A549 (cell line): ENCODE data around the gene PCBP3. TPM values are rescaled to one million over a fixed set of nuclear protein-coding genes. Genes with fewer than 3 reads are reported as not detected.

ENCODE experiments used
- ATAC-seq, 2 experiments: fragments of 200-7000 bp in 1 of 2; fragments of >200 bp in 1 of 2; cut with Nextera tagmentation in 1 of 2; cut with Tn5 transposase in 1 of 2; 3 replicates each; pipeline versions ENCODE4 v1.8.0 to v1.9.1; 2018 to 2020; ENCODE audit warnings: mild to moderate bottlenecking in 1 of 2, moderate library complexity in 1 of 2
- CTCF ChIA-PET: fragments of 300-600 bp; sonication (Branson Sonifier 250); formaldehyde crosslinking; extraction: SDS; loops from one replicate; lab custom pipeline; 2021; ENCODE audit warnings: antibody characterized with exemption, inconsistent platforms; lab: Yijun Ruan, JAX
- POLR2A ChIA-PET: fragments of 350-600 bp; formaldehyde crosslinking; extraction: SDS; loops from one replicate; lab custom pipeline; 2021; ENCODE audit warnings: antibody characterized with exemption, inconsistent platforms; lab: Yijun Ruan, JAX
- DNase-seq, 2 experiments: peaks; one replicate each; pipeline versions ENCODE4 v3.0.0 to v3.0.0-alpha.2; 2011 to 2016; ENCODE audit warnings: low read depth in 1 of 2, low spot score in 1 of 2
- FAIRE-seq: peaks from 2 replicates; lab custom pipeline; 2011; peaks lifted over from hg19 to GRCh38; lab: Jason Lieb, UNC
- H3K27ac ChIP-seq, 2 experiments: fragments of >200 bp; sonication (Bioruptor Twin); formaldehyde crosslinking; 3 replicates each; pipeline ENCODE4 v1.5.1; 2016 to 2017
- H3K4me1 ChIP-seq: fragments of >200 bp; sonication (Bioruptor Twin); formaldehyde crosslinking; 3 replicates; pipeline ENCODE4 v1.6.1; 2016
- H3K4me2 ChIP-seq: fragments of >200 bp; sonication (Bioruptor Twin); formaldehyde crosslinking; 3 replicates; pipeline ENCODE4 v1.6.1; 2016
- H3K4me3 ChIP-seq: fragments of >200 bp; sonication (Bioruptor Twin); formaldehyde crosslinking; 3 replicates; pipeline ENCODE4 v1.5.1; 2016
- H3K9me3 ChIP-seq: fragments of >200 bp; sonication (Bioruptor Twin); formaldehyde crosslinking; 3 replicates; pipeline ENCODE4 v1.6.1; 2016
- BHLHE40 ChIP-seq: IDR thresholded peaks from 2 replicates; pipeline ENCODE4 v1.6.1; 2012; ENCODE audit warnings: low read depth, low read length, inconsistent platforms
- CEBPB ChIP-seq, 2 experiments: fragments of >200 bp in 1 of 2; sonication (Bioruptor Twin) in 1 of 2; formaldehyde crosslinking in 1 of 2; IDR thresholded peaks; 2 replicates each; pipeline ENCODE4 v1.6.1; 2012 to 2016
- EHF ChIP-seq: fragments of 250-450 bp; sonication (Bioruptor Pico); IDR thresholded peaks from 2 replicates; pipeline ENCODE4 v1.5.0; 2020; ENCODE audit warnings: mild to moderate bottlenecking
- EP300 ChIP-seq, 2 experiments: fragments of >200 bp; sonication (Bioruptor Twin); formaldehyde crosslinking; IDR thresholded peaks; 2 replicates in 1 of 2; 3 replicates in 1 of 2; pipeline ENCODE4 v1.6.1; 2016 to 2017
- ESRRA ChIP-seq: fragments of 150-350 bp; IDR thresholded peaks from 2 replicates; pipeline ENCODE4 v1.6.1; 2014; ENCODE audit warnings: mild to moderate bottlenecking, low read length, borderline replicate concordance
- FOSB ChIP-seq: fragments of 250-450 bp; sonication (Bioruptor Pico); IDR thresholded peaks from 2 replicates; pipeline ENCODE4 v1.5.0; 2020; ENCODE audit warnings: mild to moderate bottlenecking, moderate library complexity
- GATA3 ChIP-seq: IDR thresholded peaks from 2 replicates; pipeline ENCODE4 v1.6.1; 2012; ENCODE audit warnings: borderline replicate concordance
- KDM1A ChIP-seq: fragments of 200-600 bp; sonication (generic); IDR thresholded peaks from 2 replicates; pipeline ENCODE4 v1.6.1; 2016; ENCODE audit warnings: low read depth, mild to moderate bottlenecking
- MAZ ChIP-seq: fragments of 150-350 bp; IDR thresholded peaks from 2 replicates; pipeline ENCODE4 v1.6.1; 2014; ENCODE audit warnings: antibody characterized with exemption, low read depth, low read length, borderline replicate concordance
- MYC ChIP-seq: IDR thresholded peaks from 2 replicates; pipeline ENCODE4 v1.6.1; 2012; ENCODE audit warnings: mild to moderate bottlenecking, inconsistent platforms, low read length, improper control_type of control experiment, borderline replicate concordance
- NR3C1 ChIP-seq: fragments of >200 bp; sonication (Bioruptor Twin); formaldehyde crosslinking; IDR thresholded peaks from 3 replicates; pipeline ENCODE4 v1.6.1; 2017
- RARB ChIP-seq: fragments of 250-450 bp; sonication (Bioruptor Pico); IDR thresholded peaks from 2 replicates; pipeline ENCODE4 v1.8.0; 2021; ENCODE audit warnings: mild to moderate bottlenecking, moderate library complexity
- TFCP2L1 ChIP-seq: fragments of 250-450 bp; sonication (Bioruptor Pico); IDR thresholded peaks from 2 replicates; pipeline ENCODE4 v1.5.0; 2021; ENCODE audit warnings: mild to moderate bottlenecking
- ZFP36 ChIP-seq: fragments of 450-650 bp; IDR thresholded peaks from 2 replicates; pipeline ENCODE4 v1.6.1; 2014; ENCODE audit warnings: borderline replicate concordance; ENCODE audit not compliant: partially characterized antibody
- ZNF302 ChIP-seq: fragments of 250-450 bp; sonication (Bioruptor Pico); IDR thresholded peaks from 2 replicates; pipeline ENCODE4 v1.9.0; 2021; ENCODE audit warnings: inconsistent platforms, mild to moderate bottlenecking, moderate library complexity
- ZSCAN20 ChIP-seq: fragments of 250-450 bp; sonication (Bioruptor Pico); IDR thresholded peaks from 2 replicates; pipeline ENCODE4 v1.8.0; 2022; ENCODE audit warnings: mild to moderate bottlenecking, moderate library complexity
- WGBS: methylation state at CpG from one replicate; pipeline ENCODE4 v1.1.6; 2017; ENCODE audit errors: missing lambda C conversion rate; 5-methylcytosine and 5-hydroxymethylcytosine counted together
- polyA plus RNA-seq, 4 experiments: library from polyadenylated mRNA; depleted of rRNA in 3 of 4; stranded (reverse); fragments of >200 nt; fragmentation: RNase III in 1 of 4; extraction: RNeasy Plus Mini Kit Qiagen cat#74134 plus additional on column Dnase treatment in 1 of 4; gene quantifications; 2 replicates in 3 of 4; 3 replicates in 1 of 4; pipeline ENCODE4 v1.2.3, GENCODE V29; 2011 to 2017
- TF ChIP-seq, protein P1 (sequence below): IDR thresholded peaks from 2 replicates; pipeline ENCODE4 v1.6.1; 2012

The PCBP3 gene
- polyA plus RNA-seq, 2 of the 4 experiments (the other 2 are of a cell fraction): 0.30 to 0.34 TPM

- H3K4me1 ChIP-seq: no peaks in the 10 kb centered on the region
- no peak for DNase-seq
- ChIA-PET POLR2A (no interaction called here), CTCF (no interaction called here)
- H3K4me3 ChIP-seq: no peak overlapping the region
- no peak overlapping the region for H3K27ac ChIP-seq
- H3K9me3 ChIP-seq: no peaks in the 10 kb centered on the region
- no peak overlapping the region for H3K4me2 ChIP-seq
- 52% methylated on average over 5 of the region's 16 CpGs for WGBS
- no peak for FAIRE-seq
- ATAC-seq: no peak
- TF ChIP-seq NR3C1 (no peak), EP300 (IDR thresholded peaks at IDR 0.05) (no peak), ESRRA (no peak), FOSB (CRISPR knock-in tag) (no peak), KDM1A (no peak), ZSCAN20 (no peak), MYC (no peak), TFCP2L1 (CRISPR knock-in tag) (no peak), ZFP36 (no peak), ZNF302 (no peak)
- TF ChIP-seq, protein P1, sequence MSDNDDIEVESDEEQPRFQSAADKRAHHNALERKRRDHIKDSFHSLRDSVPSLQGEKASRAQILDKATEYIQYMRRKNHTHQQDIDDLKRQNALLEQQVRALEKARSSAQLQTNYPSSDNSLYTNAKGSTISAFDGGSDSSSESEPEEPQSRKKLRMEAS: no peak
These were observed 183.3 kb downstream of the PCBP3 start for GRCh38 chr21:45826676-45827301.

DNA sequence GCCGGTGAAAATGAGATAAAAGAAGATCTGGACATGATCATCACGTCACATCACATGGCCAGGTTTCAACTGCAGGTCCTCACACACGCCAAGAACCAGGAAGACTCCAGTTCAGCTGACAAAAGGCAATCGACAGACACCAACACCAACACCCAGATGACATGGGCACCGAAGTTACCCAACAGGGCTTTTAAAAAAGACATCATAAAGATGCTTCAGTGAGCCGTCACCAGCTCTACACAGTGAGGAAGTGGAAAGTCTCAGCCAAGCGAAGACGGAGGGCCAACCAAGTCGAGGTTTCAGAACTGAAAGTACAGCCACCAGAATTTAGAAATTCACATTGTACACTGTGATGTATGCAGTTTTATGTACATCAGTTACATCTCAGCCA, 183.8 kb downstream of the PCBP3 start:
- H3K27ac ChIP-seq: no peak overlapping the region
- FAIRE-seq: no peak
- H3K4me3 ChIP-seq: no peak overlapping the region
- no peak for DNase-seq
- no peaks in the 10 kb centered on the region for H3K9me3 ChIP-seq
- no peak for ATAC-seq
- H3K4me2 ChIP-seq: no peak overlapping the region
- 41% methylated on average over 9 of the region's 9 CpGs for WGBS
- TF ChIP-seq ZSCAN20 (no peak), MAZ (no peak), CEBPB (IDR thresholded peaks at IDR 0.05) (no peak), NR3C1 (no peak)
- TF ChIP-seq, protein P1: no peak
- TF ChIP-seq, all 56 proteins: peak for 0
- CTCF ChIA-PET: interaction anchor here (1.0 kb wide), 1 partner anchor 271 kb away, joined by 3 read pairs; no protein-coding TSS in a partner anchor
- H3K4me1 ChIP-seq: no peaks in the 10 kb centered on the region
- POLR2A ChIA-PET: no interaction called here

- Histone ChIP-seq H3K27ac (no peak overlapping the region), H3K4me1 (no peaks in the 10 kb centered on the region), H3K4me2 (no peak overlapping the region), H3K9me3 (no peaks in the 10 kb centered on the region), H3K4me3 (no peak overlapping the region)
- no peak for TF ChIP-seq CEBPB (IDR thresholded peaks at IDR 0.05)
- no peak for TF ChIP-seq BHLHE40
- TF ChIP-seq EHF (CRISPR knock-in tag): no peak
- no peak for TF ChIP-seq GATA3
- no peak for TF ChIP-seq RARB (CRISPR knock-in tag)
- CTCF ChIA-PET: interaction anchor here (1.0 kb wide), 1 partner anchor 272 kb away, joined by 3 read pairs; no protein-coding TSS in a partner anchor
- POLR2A ChIA-PET: no interaction called here
- 78% methylated on average over 6 of the region's 11 CpGs for WGBS
- FAIRE-seq (no peak), ATAC-seq (no peak), DNase-seq (no peak)
These were observed 184.5 kb downstream of the PCBP3 start for GRCh38 chr21:45827881-45828579.
